Immature natural killer cell (primary cell): ENCODE data around the gene XPC. TPM values are rescaled to one million over a fixed set of nuclear protein-coding genes. Genes with fewer than 3 reads are reported as not detected.

Source experiments
- DNase-seq, 3 donors: peaks; one replicate each; pipeline ENCODE4 v3.0.0; 2022; ENCODE audit warnings: mixed read lengths in 1 of 3
- H3K27ac Mint-ChIP-seq, 6 donors: one replicate each; pipeline ENCODE4 v1.8.0; 2020; ENCODE audit warnings: mixed read lengths in 6 of 6, mild to moderate bottlenecking in 5 of 6, inconsistent platforms in 4 of 6, moderate library complexity in 3 of 6
- H3K27me3 Mint-ChIP-seq, 3 donors: one replicate each; pipeline ENCODE4 v1.8.0; 2020 to 2021; ENCODE audit warnings: low read depth in 3 of 3, mild to moderate bottlenecking in 3 of 3, mixed read lengths in 3 of 3, moderate library complexity in 3 of 3, inconsistent platforms in 1 of 3
- H3K36me3 Mint-ChIP-seq, 3 donors: one replicate each; pipeline ENCODE4 v1.8.0; 2020; ENCODE audit warnings: mixed read lengths in 3 of 3, inconsistent platforms in 2 of 3, mild to moderate bottlenecking in 2 of 3
- H3K4me1 Mint-ChIP-seq, 2 donors: one replicate each; pipeline ENCODE4 v1.8.0; 2020; ENCODE audit warnings: inconsistent platforms in 2 of 2, mild to moderate bottlenecking in 2 of 2, mixed read lengths in 2 of 2, moderate library complexity in 1 of 2
- H3K4me3 Mint-ChIP-seq, 5 donors: one replicate each; pipeline ENCODE4 v1.8.0; 2020; ENCODE audit warnings: mild to moderate bottlenecking in 5 of 5, mixed read lengths in 5 of 5, inconsistent platforms in 3 of 5, moderate library complexity in 3 of 5
- H3K9me3 Mint-ChIP-seq, 6 donors: one replicate each; pipeline ENCODE4 v1.8.0; 2020; ENCODE audit warnings: mild to moderate bottlenecking in 6 of 6, mixed read lengths in 6 of 6, inconsistent platforms in 4 of 6, moderate library complexity in 3 of 6
- polyA plus RNA-seq, 3 donors: library from polyadenylated mRNA; unstranded; fragments of 300-500 nt; fragmentation: Illumina TruSeq; gene quantifications; one replicate each; pipeline ENCODE4 v1.2.3, GENCODE V29; 2021

The XPC gene
- polyA plus RNA-seq, 3 donors from 2014 or later = 20.3 to 32.2 (median 22.6) TPM

DNA sequence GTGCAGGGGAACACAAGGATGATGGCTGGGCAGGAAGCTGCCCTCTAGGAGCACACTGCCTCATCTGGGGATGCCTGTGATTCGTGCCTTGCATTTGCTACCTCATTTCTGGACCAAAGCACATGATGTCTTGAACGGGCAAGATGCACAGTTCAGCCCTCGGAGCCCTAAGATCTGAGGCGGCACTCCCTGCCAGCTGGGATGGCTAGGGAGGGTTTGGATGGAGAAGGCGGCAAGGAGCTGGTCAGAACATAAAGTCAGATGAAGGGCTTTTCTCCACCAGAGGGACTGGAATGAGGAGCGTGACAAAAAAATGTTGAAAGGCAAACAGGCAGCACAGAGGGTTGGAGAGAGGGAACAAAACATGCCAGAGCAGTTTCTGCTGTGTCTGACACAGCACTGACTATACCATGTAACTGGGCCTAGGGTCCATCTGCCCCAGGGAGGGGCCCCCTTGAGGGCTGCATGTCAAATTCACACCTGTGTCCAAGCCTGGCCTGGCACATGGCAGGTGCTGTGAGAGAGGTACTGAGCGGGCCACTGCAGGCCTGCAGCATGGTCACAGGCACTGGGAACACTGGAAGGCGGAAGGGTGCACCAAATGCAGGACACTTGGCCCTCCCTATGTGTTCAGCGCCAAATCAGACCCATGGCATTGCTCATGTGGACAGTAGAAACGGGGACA is 31.9 kb downstream of the XPC start:
- H3K27ac Mint-ChIP-seq = peak overlapping the region; percentile 95 to 100 (median 99)
- H3K4me3 Mint-ChIP-seq = no peak overlapping the region
- DNase-seq = no peak
- H3K4me1 Mint-ChIP-seq = peaks cover 39 to 48% of the 10 kb centered on the region in 2 donors
- peaks cover 15 to 27% (median 25%) of the 10 kb centered on the region in 3 donors for H3K27me3 Mint-ChIP-seq
- H3K9me3 Mint-ChIP-seq = no peaks in the 10 kb centered on the region
- peaks cover 7 to 34% (median 12%) of the 10 kb centered on the region in 3 donors for H3K36me3 Mint-ChIP-seq

DNA sequence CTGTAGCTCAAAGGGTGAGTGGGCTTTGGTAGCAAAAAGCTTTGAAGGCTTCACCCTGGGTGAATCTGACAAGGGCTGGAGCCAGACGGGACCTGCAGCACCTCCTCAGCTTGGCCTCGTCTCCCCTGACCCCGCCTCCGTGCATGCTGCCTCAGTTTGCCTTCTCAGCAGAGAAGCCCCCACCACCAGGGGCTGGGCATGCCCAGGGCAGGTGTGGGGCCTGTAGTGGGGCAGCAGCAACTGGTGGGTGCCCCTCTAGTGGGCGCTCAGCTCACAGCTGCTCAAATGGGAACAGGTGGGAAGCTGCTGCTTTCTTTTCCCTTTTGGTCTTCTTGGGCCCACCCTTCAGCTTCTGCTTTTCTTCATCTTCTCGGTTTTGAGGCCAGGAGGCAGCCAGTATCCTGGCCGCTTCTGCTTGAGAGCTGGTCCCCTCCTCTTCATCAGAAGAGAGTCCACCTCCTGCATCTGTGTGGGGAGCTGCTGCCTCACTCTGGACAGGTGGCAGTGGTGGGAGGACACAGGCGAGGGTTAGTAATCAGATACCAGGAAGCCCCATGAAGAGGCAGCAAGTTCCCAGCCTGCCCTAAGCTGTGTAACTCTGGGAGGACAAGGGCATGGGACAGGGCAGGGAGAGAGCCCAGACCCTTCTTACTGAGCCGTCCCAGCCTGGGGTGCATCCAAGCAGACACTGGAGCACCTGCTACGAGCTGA is 32.6 kb downstream of the XPC start:
- peak overlapping the region; percentile 95 to 100 (median 99) for H3K27ac Mint-ChIP-seq
- peaks cover 15 to 27% (median 24%) of the 10 kb centered on the region in 3 donors for H3K27me3 Mint-ChIP-seq
- H3K36me3 Mint-ChIP-seq = peaks cover 7 to 32% (median 12%) of the 10 kb centered on the region in 3 donors
- H3K4me1 Mint-ChIP-seq = peaks cover 46 to 54% of the 10 kb centered on the region in 2 donors
- DNase-seq = no peak
- peak overlapping the region in 1 of 5 donors; percentile 46 for H3K4me3 Mint-ChIP-seq
- H3K9me3 Mint-ChIP-seq = no peaks in the 10 kb centered on the region

GRCh38 chr3:14145236-14145635 is 33.2 kb downstream of the XPC start:
- H3K9me3 Mint-ChIP-seq = no peaks in the 10 kb centered on the region
- H3K36me3 Mint-ChIP-seq = peaks cover 7 to 28% (median 12%) of the 10 kb centered on the region in 3 donors
- H3K4me3 Mint-ChIP-seq = peak overlapping the region in 4 of 5 donors; percentile 6 to 67 (median 60)
- H3K4me1 Mint-ChIP-seq = peaks cover 52 to 58% of the 10 kb centered on the region in 2 donors
- H3K27ac Mint-ChIP-seq = peak overlapping the region; percentile 95 to 100 (median 99)
- peaks cover 15 to 27% (median 21%) of the 10 kb centered on the region in 3 donors for H3K27me3 Mint-ChIP-seq
- DNase-seq = no peak

- peak overlapping the region; percentile 82 to 88 (median 84) for H3K4me3 Mint-ChIP-seq
- peak overlapping the region; percentile 95 to 100 (median 99) for H3K27ac Mint-ChIP-seq
- DNase-seq = peak; percentile 93 to 96 (median 95)
- peaks cover 7 to 27% (median 13%) of the 10 kb centered on the region in 3 donors for H3K36me3 Mint-ChIP-seq
- H3K27me3 Mint-ChIP-seq = peaks cover 15 to 27% (median 20%) of the 10 kb centered on the region in 3 donors
- peaks cover 55 to 58% of the 10 kb centered on the region in 2 donors for H3K4me1 Mint-ChIP-seq
- no peaks in the 10 kb centered on the region for H3K9me3 Mint-ChIP-seq
Measured at GRCh38 chr3:14144423-14145075, 33.9 kb downstream of the XPC start.

- peaks cover 7 to 30% (median 15%) of the 10 kb centered on the region in 3 donors for H3K36me3 Mint-ChIP-seq
- peaks cover 15 to 27% (median 20%) of the 10 kb centered on the region in 3 donors for H3K27me3 Mint-ChIP-seq
Measured at GRCh38 chr3:14143271-14144225, 34.9 kb downstream of the XPC start.

DNA sequence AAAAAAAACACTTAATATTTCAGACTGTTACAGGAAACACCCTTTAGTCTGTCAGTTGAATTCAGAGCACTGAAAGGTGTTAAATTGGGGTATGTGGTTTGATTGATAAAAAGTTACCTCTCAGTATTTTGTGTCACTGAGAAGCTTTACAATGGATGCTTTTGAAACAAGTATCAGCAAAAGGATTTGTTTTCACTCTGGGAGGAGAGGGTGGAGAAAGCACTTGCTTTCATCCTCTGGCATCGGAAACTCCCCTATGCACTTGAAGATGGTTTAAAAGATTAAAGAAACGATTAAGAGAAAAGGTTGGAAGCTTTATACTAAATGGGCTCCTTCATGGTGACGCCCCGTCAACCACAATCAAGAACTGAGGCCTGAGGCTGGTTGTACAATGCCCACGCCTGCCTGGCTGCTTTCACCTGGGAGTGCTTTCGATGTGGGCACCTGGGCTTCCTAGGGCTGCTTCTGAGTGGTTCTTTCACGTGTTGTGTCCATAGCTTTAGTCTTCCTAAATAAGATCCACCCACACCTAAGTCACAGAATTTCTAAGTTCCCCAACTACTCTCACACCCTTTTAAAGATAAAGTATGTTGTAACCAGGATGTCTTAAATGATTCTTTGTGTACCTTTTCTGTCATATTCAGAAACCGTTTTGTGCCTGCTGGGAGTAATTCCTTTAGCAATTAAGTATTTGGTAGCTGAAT is 35.7 kb downstream of the XPC start:
- no peaks in the 10 kb centered on the region for H3K9me3 Mint-ChIP-seq
- peak overlapping the region; percentile 72 to 84 (median 76) for H3K4me3 Mint-ChIP-seq
- H3K27ac Mint-ChIP-seq = peak overlapping the region; percentile 95 to 100 (median 99)
- peaks cover 7 to 34% (median 15%) of the 10 kb centered on the region in 3 donors for H3K36me3 Mint-ChIP-seq
- DNase-seq = peak; percentile 80 to 82 (median 81)
- peaks cover 16 to 27% (median 22%) of the 10 kb centered on the region in 3 donors for H3K27me3 Mint-ChIP-seq
- peaks cover 55 to 58% of the 10 kb centered on the region in 2 donors for H3K4me1 Mint-ChIP-seq

More at GRCh38 chr3:14143271-14144225, 34.9 kb downstream of the XPC start:
- peak in 1 of 3 donors; percentile 19 for DNase-seq
- Mint-ChIP-seq H3K4me1 (peaks cover 55 to 58% of the 10 kb centered on the region in 2 donors), H3K27ac (peak overlapping the region; percentile 95 to 100 (median 99)), H3K4me3 (peak overlapping the region; percentile 82 to 88 (median 84)), H3K9me3 (no peaks in the 10 kb centered on the region)

DNA sequence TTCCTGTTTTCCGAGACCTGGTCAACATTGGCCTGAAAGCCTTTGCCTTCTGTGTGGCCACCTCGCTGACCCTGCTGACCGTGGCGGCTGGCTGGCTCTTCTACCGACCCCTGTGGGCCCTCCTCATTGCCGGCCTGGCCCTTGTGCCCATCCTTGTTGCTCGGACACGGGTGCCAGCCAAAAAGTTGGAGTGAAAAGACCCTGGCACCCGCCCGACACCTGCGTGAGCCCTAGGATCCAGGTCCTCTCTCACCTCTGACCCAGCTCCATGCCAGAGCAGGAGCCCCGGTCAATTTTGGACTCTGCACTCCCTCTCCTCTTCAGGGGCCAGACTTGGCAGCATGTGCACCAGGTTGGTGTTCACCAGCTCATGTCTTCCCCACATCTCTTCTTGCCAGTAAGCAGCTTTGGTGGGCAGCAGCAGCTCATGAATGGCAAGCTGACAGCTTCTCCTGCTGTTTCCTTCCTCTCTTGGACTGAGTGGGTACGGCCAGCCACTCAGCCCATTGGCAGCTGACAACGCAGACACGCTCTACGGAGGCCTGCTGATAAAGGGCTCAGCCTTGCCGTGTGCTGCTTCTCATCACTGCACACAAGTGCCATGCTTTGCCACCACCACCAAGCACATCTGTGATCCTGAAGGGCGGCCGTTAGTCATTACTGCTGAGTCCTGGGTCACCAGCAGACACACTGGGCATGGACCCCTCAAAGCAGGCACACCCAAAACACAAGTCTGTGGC is 36.6 kb downstream of the XPC start:
- H3K9me3 Mint-ChIP-seq = no peaks in the 10 kb centered on the region
- no peak for DNase-seq
- H3K4me1 Mint-ChIP-seq = peaks cover 55% of the 10 kb centered on the region in 2 donors
- H3K4me3 Mint-ChIP-seq = peak overlapping the region; percentile 72 to 84 (median 76)
- peaks cover 4 to 28% (median 12%) of the 10 kb centered on the region in 3 donors for H3K36me3 Mint-ChIP-seq
- H3K27me3 Mint-ChIP-seq = peaks cover 16 to 27% (median 22%) of the 10 kb centered on the region in 3 donors
- H3K27ac Mint-ChIP-seq = peak overlapping the region; percentile 95 to 100 (median 99)

GRCh38 chr3:14141144-14141543 is 37.3 kb downstream of the XPC start:
- Mint-ChIP-seq H3K4me1 (peaks cover 55% of the 10 kb centered on the region in 2 donors), H3K9me3 (no peaks in the 10 kb centered on the region), H3K4me3 (peak overlapping the region in 3 of 5 donors; percentile 18 to 84 (median 46)), H3K36me3 (peaks cover 1 to 26% (median 7%) of the 10 kb centered on the region in 3 donors), H3K27ac (peak overlapping the region; percentile 95 to 100 (median 99)), H3K27me3 (peaks cover 16 to 25% (median 22%) of the 10 kb centered on the region in 3 donors)
- no peak for DNase-seq

DNA sequence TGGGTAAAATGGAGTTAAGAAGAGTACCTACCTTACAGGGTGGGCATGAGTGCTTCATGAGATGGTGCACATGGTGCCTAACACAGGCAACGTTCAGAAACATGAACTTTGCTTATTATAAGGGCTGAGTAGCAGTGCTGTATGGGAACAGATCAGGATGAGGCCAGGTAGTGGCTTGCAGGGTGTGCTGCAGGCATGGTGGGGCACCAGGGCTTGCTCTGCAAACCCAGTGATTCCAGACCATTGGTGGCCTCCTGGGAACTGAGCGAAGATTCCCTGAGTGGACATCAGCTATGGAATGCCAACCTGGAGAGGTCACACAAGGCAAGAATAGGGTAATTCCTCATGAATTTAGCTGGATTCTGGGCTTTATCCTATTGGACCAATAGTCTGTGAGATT is 37.7 kb downstream of the XPC start:
- H3K4me1 Mint-ChIP-seq = peaks cover 52 to 55% of the 10 kb centered on the region in 2 donors
- H3K36me3 Mint-ChIP-seq = peaks cover 6 to 31% (median 7%) of the 10 kb centered on the region in 3 donors
- no peak for DNase-seq
- H3K27me3 Mint-ChIP-seq = peaks cover 18 to 25% (median 22%) of the 10 kb centered on the region in 3 donors
- H3K27ac Mint-ChIP-seq = peak overlapping the region; percentile 95 to 100 (median 99)
- H3K4me3 Mint-ChIP-seq = peak overlapping the region in 1 of 5 donors; percentile 35
- H3K9me3 Mint-ChIP-seq = no peaks in the 10 kb centered on the region

- Mint-ChIP-seq H3K4me1 (peaks cover 43 to 48% of the 10 kb centered on the region in 2 donors), H3K27ac (peak overlapping the region; percentile 17 to 100 (median 98)), H3K36me3 (peaks cover 7 to 31% (median 7%) of the 10 kb centered on the region in 3 donors), H3K27me3 (peaks cover 18 to 24% (median 22%) of the 10 kb centered on the region in 3 donors), H3K9me3 (no peaks in the 10 kb centered on the region), H3K4me3 (no peak overlapping the region)
- no peak for DNase-seq
Measured at GRCh38 chr3:14139771-14140170, 38.6 kb downstream of the XPC start.

- H3K36me3 Mint-ChIP-seq = peaks cover 7 to 33% (median 7%) of the 10 kb centered on the region in 3 donors
- no peak for DNase-seq
- peaks cover 13 to 17% (median 15%) of the 10 kb centered on the region in 3 donors for H3K27me3 Mint-ChIP-seq
- H3K4me3 Mint-ChIP-seq = no peak overlapping the region
- no peaks in the 10 kb centered on the region for H3K9me3 Mint-ChIP-seq
- H3K27ac Mint-ChIP-seq = peak overlapping the region in 4 of 6 donors; percentile 40 to 86 (median 68)
- peaks cover 36 to 41% of the 10 kb centered on the region in 2 donors for H3K4me1 Mint-ChIP-seq
Measured at GRCh38 chr3:14138878-14139655, 39.3 kb downstream of the XPC start.
